ENCODE measurements around the gene HDGF. TPM values are rescaled to one million over a fixed set of nuclear protein-coding genes. Genes with fewer than 3 reads are reported as not detected.
A peak's percentile ranks its signal among the peaks of the same experiment; 100 is the strongest.

Gene HDGF
- total RNA-seq, 4 donors from 2014 or later, result 124 to 239 (median 167) TPM

GRCh38 chr1:156747742-156748669, 3.5 kb downstream of the HDGF start:
- Histone ChIP-seq H3K27ac (replicated peaks in 1 of 4) (peak overlapping the region; percentile 93 to 99 (median 98)), H3K27me3 (no peaks in the 10 kb centered on the region), H3K9me3 (no peaks in the 10 kb centered on the region), H3K4me1 (peaks cover 54 to 72% (median 67%) of the 10 kb centered on the region in 4 donors), H3K36me3 (peaks cover 11 to 23% (median 21%) of the 10 kb centered on the region in 4 donors), H3K4me3 (peak overlapping the region; percentile 87 to 100 (median 93))
- TF ChIP-seq POLR2AphosphoS5 (IDR thresholded peaks at IDR 0.05) (peak in 1 of 2 donors; percentile 3), POLR2A (IDR thresholded peaks at IDR 0.05; ENCODE audit: low read depth) (no peak), EP300 (IDR thresholded peaks at IDR 0.05) (no peak), CTCF (IDR thresholded peaks at IDR 0.05) (no peak)
- 7% methylated on average over 8 of the region's 8 CpGs for WGBS
- intact Hi-C loops (cut with DNase I), result no loop called here
- no peak for DNase-seq (ENCODE audit: extremely low spot score)

- no peaks in the 10 kb centered on the region for H3K27me3 ChIP-seq
- intact Hi-C loops (cut with DNase I), result no loop called here
- H3K27ac ChIP-seq (replicated peaks in 1 of 4), result peak overlapping the region; percentile 93 to 99 (median 98)
- peak overlapping the region; percentile 87 to 100 (median 93) for H3K4me3 ChIP-seq
- TF ChIP-seq EP300 (IDR thresholded peaks at IDR 0.05), result no peak
- TF ChIP-seq CTCF (IDR thresholded peaks at IDR 0.05), result peak in 2 of 3 experiments; percentile 9 to 10
- peak; percentile 64 for TF ChIP-seq POLR2A (IDR thresholded peaks at IDR 0.05; ENCODE audit: low read depth)
- TF ChIP-seq POLR2AphosphoS5 (IDR thresholded peaks at IDR 0.05), result peak; percentile 69 to 84
- H3K4me1 ChIP-seq, result peaks cover 49 to 63% (median 59%) of the 10 kb centered on the region in 4 donors
- peaks cover 14 to 33% (median 31%) of the 10 kb centered on the region in 4 donors for H3K36me3 ChIP-seq
- DNase-seq (ENCODE audit: extremely low spot score), result peak; percentile 99
- WGBS, result 2% methylated on average over 19 of the region's 29 CpGs
- no peaks in the 10 kb centered on the region for H3K9me3 ChIP-seq
These were observed 4.5 kb downstream of the HDGF start for GRCh38 chr1:156746728-156747631.

GRCh38 chr1:156746406-156746727, 5.1 kb downstream of the HDGF start:
- H3K36me3 ChIP-seq, result peaks cover 14 to 36% (median 31%) of the 10 kb centered on the region in 4 donors
- intact Hi-C loops (cut with DNase I), result no loop called here
- H3K27ac ChIP-seq (replicated peaks in 1 of 4), result peak overlapping the region; percentile 93 to 99 (median 98)
- no peaks in the 10 kb centered on the region for H3K27me3 ChIP-seq
- no peak for TF ChIP-seq POLR2A (IDR thresholded peaks at IDR 0.05; ENCODE audit: low read depth)
- TF ChIP-seq POLR2AphosphoS5 (IDR thresholded peaks at IDR 0.05), result no peak
- TF ChIP-seq EP300 (IDR thresholded peaks at IDR 0.05), result no peak
- TF ChIP-seq CTCF (IDR thresholded peaks at IDR 0.05), result no peak
- H3K9me3 ChIP-seq, result no peaks in the 10 kb centered on the region
- H3K4me3 ChIP-seq, result peak overlapping the region; percentile 87 to 100 (median 93)
- 56% methylated on average over 6 of the region's 9 CpGs for WGBS
- peaks cover 53 to 69% (median 65%) of the 10 kb centered on the region in 4 donors for H3K4me1 ChIP-seq
- DNase-seq (ENCODE audit: extremely low spot score), result no peak

GRCh38 chr1:156745881-156746280, 5.6 kb downstream of the HDGF start:
- no peak for TF ChIP-seq POLR2A (IDR thresholded peaks at IDR 0.05; ENCODE audit: low read depth)
- TF ChIP-seq POLR2AphosphoS5 (IDR thresholded peaks at IDR 0.05), result no peak
- intact Hi-C loops (cut with DNase I), result no loop called here
- Histone ChIP-seq H3K27ac (replicated peaks in 1 of 4) (peak overlapping the region; percentile 93 to 99 (median 98)), H3K36me3 (peaks cover 14 to 36% (median 31%) of the 10 kb centered on the region in 4 donors), H3K27me3 (no peaks in the 10 kb centered on the region), H3K9me3 (no peaks in the 10 kb centered on the region), H3K4me1 (peaks cover 54 to 71% (median 67%) of the 10 kb centered on the region in 4 donors), H3K4me3 (peak overlapping the region; percentile 87 to 100 (median 93))
- WGBS, result 58% methylated on average over 3 of the region's 3 CpGs
- no peak for DNase-seq (ENCODE audit: extremely low spot score)
